ENCODE measurements around the gene GPR149. TPM values are rescaled to one million over a fixed set of nuclear protein-coding genes. Genes with fewer than 3 reads are reported as not detected.

The GPR149 gene
- total RNA-seq, 1 experiment from 2014 or later, result not detected

DNA sequence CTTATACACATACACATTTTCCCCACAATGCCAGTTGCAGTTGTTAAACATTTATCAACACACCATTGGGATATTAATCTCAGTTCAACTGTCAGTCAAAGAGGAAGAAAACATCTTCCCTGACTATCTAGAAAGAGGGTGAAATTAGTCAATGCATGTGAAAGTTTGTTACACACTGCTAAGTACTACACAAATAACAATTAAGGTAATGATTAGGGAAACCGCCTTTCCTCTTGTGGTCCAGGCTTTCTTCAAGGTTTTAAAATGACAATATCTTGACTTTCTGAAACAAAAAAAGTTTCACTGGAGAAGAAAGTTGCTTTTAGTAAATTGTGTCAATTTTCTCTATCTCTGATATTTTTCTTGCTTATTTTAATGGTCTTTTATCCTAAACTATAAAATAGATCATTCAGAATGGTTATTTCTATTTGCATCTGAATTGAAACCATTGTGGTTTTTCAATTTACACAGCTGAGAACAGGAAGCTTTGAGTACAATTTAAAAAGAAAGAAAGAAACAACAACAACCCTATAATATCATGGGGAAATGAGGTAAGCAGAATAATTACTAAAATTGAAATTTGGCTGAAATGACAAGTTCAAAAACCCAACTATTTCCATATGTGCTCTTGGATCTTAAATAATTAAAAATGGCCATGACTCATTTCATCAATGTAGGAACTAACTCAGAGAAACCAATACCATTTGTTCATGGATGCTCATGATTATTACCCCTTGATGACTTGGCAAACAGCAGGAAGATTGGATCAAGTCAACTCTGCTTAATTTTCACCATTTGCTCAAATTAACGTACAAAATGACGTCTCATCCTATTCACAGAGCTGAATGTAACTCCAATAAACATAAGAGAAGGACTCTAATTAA is 31.7 kb downstream of the GPR149 start:
- Mint-ChIP-seq H3K9me3 (ENCODE audit: low read depth, unreplicated experiment) (no peaks in the 10 kb centered on the region), H3K27me3 (ENCODE audit: unreplicated experiment) (no peaks in the 10 kb centered on the region), H3K4me3 (ENCODE audit: low read depth, unreplicated experiment) (no peak overlapping the region), H3K27ac (ENCODE audit: unreplicated experiment) (no peak overlapping the region), H3K4me1 (ENCODE audit: low read depth, unreplicated experiment) (peaks cover 10% of the 10 kb centered on the region), H3K36me3 (ENCODE audit: insufficient read depth, unreplicated experiment) (no peaks in the 10 kb centered on the region)
- CTCF ChIA-PET, result no interaction called here
- no TSS peak for BruUV-seq (replicated peaks)
- TF ChIP-seq, protein P1, sequence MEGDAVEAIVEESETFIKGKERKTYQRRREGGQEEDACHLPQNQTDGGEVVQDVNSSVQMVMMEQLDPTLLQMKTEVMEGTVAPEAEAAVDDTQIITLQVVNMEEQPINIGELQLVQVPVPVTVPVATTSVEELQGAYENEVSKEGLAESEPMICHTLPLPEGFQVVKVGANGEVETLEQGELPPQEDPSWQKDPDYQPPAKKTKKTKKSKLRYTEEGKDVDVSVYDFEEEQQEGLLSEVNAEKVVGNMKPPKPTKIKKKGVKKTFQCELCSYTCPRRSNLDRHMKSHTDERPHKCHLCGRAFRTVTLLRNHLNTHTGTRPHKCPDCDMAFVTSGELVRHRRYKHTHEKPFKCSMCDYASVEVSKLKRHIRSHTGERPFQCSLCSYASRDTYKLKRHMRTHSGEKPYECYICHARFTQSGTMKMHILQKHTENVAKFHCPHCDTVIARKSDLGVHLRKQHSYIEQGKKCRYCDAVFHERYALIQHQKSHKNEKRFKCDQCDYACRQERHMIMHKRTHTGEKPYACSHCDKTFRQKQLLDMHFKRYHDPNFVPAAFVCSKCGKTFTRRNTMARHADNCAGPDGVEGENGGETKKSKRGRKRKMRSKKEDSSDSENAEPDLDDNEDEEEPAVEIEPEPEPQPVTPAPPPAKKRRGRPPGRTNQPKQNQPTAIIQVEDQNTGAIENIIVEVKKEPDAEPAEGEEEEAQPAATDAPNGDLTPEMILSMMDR (IDR thresholded peaks at IDR 0.05; ENCODE audit: unreplicated experiment), result no peak
- DNase-seq, result no peak
- intact Hi-C loops (cut with micrococcal nuclease; ENCODE audit: unreplicated experiment), result no loop called here

DNA sequence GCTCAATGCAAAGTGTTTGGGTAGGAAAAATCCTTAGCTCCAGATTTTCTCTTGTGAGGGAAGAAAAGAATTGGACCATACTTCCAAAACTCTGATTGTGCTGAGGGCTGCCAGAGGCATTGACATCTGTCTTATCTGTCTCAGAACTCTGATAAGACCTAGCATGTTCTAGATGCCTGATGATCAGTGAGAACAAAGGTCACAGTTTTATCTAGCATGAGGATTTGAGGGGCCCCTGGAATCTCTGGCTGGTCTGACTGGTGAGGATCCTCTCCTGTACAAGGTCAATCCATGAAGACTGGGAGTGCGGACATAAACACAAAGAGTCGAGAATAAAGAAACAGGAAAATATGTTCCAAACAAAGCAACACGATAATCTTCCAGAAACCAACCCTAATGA is 40.1 kb downstream of the GPR149 start:
- CTCF ChIA-PET, result no interaction called here
- no peaks in the 10 kb centered on the region for H3K27me3 Mint-ChIP-seq (ENCODE audit: unreplicated experiment)
- no TSS peak for BruUV-seq (replicated peaks)
- H3K36me3 Mint-ChIP-seq (ENCODE audit: insufficient read depth, unreplicated experiment), result no peaks in the 10 kb centered on the region
- TF ChIP-seq, protein P1 (IDR thresholded peaks at IDR 0.05; ENCODE audit: unreplicated experiment), result no peak
- H3K4me3 Mint-ChIP-seq (ENCODE audit: low read depth, unreplicated experiment), result no peak overlapping the region
- H3K9me3 Mint-ChIP-seq (ENCODE audit: low read depth, unreplicated experiment), result no peaks in the 10 kb centered on the region
- H3K4me1 Mint-ChIP-seq (ENCODE audit: low read depth, unreplicated experiment), result peaks cover 24% of the 10 kb centered on the region
- intact Hi-C loops (cut with micrococcal nuclease; ENCODE audit: unreplicated experiment), result loop anchor here (2.0 kb wide), 1 partner anchor 13 kb away; no protein-coding TSS in a partner anchor
- peak overlapping the region; percentile 0 for H3K27ac Mint-ChIP-seq (ENCODE audit: unreplicated experiment)
- no peak for DNase-seq

DNA sequence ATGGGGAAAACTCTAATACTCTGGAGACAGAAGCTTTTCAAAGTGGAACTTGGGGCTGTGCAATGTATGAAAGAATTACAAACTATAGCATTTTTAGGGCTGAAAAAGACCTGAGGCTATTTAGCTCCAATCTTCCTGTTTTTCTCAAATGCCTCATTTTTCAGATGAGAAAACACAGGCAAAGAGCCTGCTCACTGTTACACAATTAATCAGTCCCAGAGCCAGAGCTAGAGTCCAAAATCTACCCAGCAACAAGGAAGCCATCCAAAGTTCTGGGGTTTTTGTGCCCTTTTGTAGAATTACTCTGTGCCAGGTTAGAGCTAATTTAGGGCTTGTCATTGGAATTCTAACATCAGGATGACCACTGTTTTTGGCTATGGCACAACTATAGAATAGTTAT is 45.5 kb downstream of the GPR149 start:
- no TSS peak for BruUV-seq (replicated peaks)
- Mint-ChIP-seq H3K9me3 (ENCODE audit: low read depth, unreplicated experiment) (no peaks in the 10 kb centered on the region), H3K36me3 (ENCODE audit: insufficient read depth, unreplicated experiment) (no peaks in the 10 kb centered on the region), H3K27me3 (ENCODE audit: unreplicated experiment) (no peaks in the 10 kb centered on the region), H3K27ac (ENCODE audit: unreplicated experiment) (no peak overlapping the region), H3K4me1 (ENCODE audit: low read depth, unreplicated experiment) (peaks cover 6% of the 10 kb centered on the region), H3K4me3 (ENCODE audit: low read depth, unreplicated experiment) (no peak overlapping the region)
- no peak for DNase-seq
- intact Hi-C loops (cut with micrococcal nuclease; ENCODE audit: unreplicated experiment), result no loop called here
- TF ChIP-seq, protein P1 (IDR thresholded peaks at IDR 0.05; ENCODE audit: unreplicated experiment), result no peak
- CTCF ChIA-PET, result no interaction called here

DNA sequence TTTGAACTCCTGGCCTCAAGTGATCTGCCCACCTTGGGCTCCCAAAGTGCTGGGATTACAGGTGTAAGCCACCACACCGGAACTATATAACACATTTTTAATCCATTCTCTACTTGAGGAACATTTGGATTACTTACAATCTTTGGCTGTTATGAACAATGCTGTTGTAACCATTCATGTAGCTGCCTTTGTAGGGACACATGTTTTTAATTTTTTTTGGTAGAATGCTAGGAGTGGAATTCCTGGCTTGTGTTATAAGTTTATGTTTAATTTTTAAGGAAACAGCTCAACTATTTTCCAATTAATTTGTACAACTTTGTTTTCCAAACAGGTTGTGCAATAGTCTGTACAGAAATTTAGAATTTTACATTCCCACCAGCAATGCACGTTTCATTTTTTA is 51.7 kb downstream of the GPR149 start:
- no peaks in the 10 kb centered on the region for H3K4me1 Mint-ChIP-seq (ENCODE audit: low read depth, unreplicated experiment)
- intact Hi-C loops (cut with micrococcal nuclease; ENCODE audit: unreplicated experiment), result no loop called here
- CTCF ChIA-PET, result interaction anchor here (0.7 kb wide), 1 partner anchor 176 kb away, joined by 7 read pairs; no protein-coding TSS in a partner anchor
- H3K36me3 Mint-ChIP-seq (ENCODE audit: insufficient read depth, unreplicated experiment), result no peaks in the 10 kb centered on the region
- H3K27ac Mint-ChIP-seq (ENCODE audit: unreplicated experiment), result no peak overlapping the region
- no peak overlapping the region for H3K4me3 Mint-ChIP-seq (ENCODE audit: low read depth, unreplicated experiment)
- no TSS peak for BruUV-seq (replicated peaks)
- no peak for DNase-seq
- TF ChIP-seq, protein P1 (IDR thresholded peaks at IDR 0.05; ENCODE audit: unreplicated experiment), result no peak
- H3K27me3 Mint-ChIP-seq (ENCODE audit: unreplicated experiment), result no peaks in the 10 kb centered on the region
- no peaks in the 10 kb centered on the region for H3K9me3 Mint-ChIP-seq (ENCODE audit: low read depth, unreplicated experiment)
